Neural progenitor cell (in vitro differentiated cells): ENCODE results near the gene RBFOX2. TPM values are rescaled to one million over a fixed set of nuclear protein-coding genes. Genes with fewer than 3 reads are reported as not detected.

Experiments used
- DNase-seq: peaks from one replicate; pipeline ENCODE4 v3.0.0-alpha.2; 2016; ENCODE audit warnings: low spot score
- H2AFZ ChIP-seq: fragments of 200-600 bp; sonication (generic); replicated peaks from 2 replicates; pipeline ENCODE4 v1.6.1; 2016; ENCODE audit warnings: antibody characterized with exemption
- H3F3A ChIP-seq: fragments of 200-600 bp; sonication (generic); 2 replicates; pipeline ENCODE4 v1.6.1; 2016; ENCODE audit warnings: antibody characterized with exemption, low read depth
- H3K27ac ChIP-seq: fragments of 200-600 bp; sonication (generic); 2 replicates; pipeline ENCODE4 v1.5.1; 2016; ENCODE audit warnings: mild to moderate bottlenecking
- H3K27me3 ChIP-seq: fragments of 200-600 bp; sonication (generic); 2 replicates; pipeline ENCODE4 v1.6.1; 2016; ENCODE audit warnings: mild to moderate bottlenecking, moderate library complexity
- H3K36me3 ChIP-seq: fragments of 200-600 bp; sonication (generic); 2 replicates; pipeline ENCODE4 v1.5.1; 2016
- H3K4me1 ChIP-seq: fragments of 200-600 bp; sonication (generic); 2 replicates; pipeline ENCODE4 v1.6.1; 2016; ENCODE audit warnings: mixed run types
- H3K4me2 ChIP-seq: fragments of 200-600 bp; sonication (generic); 2 replicates; pipeline ENCODE4 v1.6.1; 2016
- H3K4me3 ChIP-seq: fragments of 200-600 bp; sonication (generic); 2 replicates; pipeline ENCODE4 v1.5.1; 2016
- H3K79me2 ChIP-seq: fragments of 200-600 bp; sonication (generic); 2 replicates; pipeline ENCODE4 v1.6.1; 2016; ENCODE audit warnings: low read depth
- H3K9ac ChIP-seq: fragments of 200-600 bp; sonication (generic); 2 replicates; pipeline ENCODE4 v1.6.1; 2016
- H3K9me3 ChIP-seq: fragments of 200-600 bp; sonication (generic); 2 replicates; pipeline ENCODE4 v1.5.1; 2016; ENCODE audit warnings: low read depth
- H4K20me1 ChIP-seq: fragments of 200-600 bp; sonication (generic); 2 replicates; pipeline ENCODE4 v1.6.1; 2016; ENCODE audit warnings: low read depth
- H3K27ac Mint-ChIP-seq: 3 replicates; pipeline ENCODE4 v1.8.0; 2021; ENCODE audit warnings: mixed read lengths
- H3K27me3 Mint-ChIP-seq: 2 replicates; pipeline ENCODE4 v1.8.0; 2022; ENCODE audit warnings: low read depth, mild to moderate bottlenecking, inconsistent platforms, moderate library complexity, mixed read lengths; ENCODE audit not compliant: insufficient read depth
- H3K36me3 Mint-ChIP-seq: 3 replicates; pipeline ENCODE4 v1.8.0; 2021; ENCODE audit warnings: mixed read lengths
- H3K4me1 Mint-ChIP-seq: 3 replicates; pipeline ENCODE4 v1.8.0; 2021; ENCODE audit warnings: mixed read lengths
- H3K4me3 Mint-ChIP-seq: 3 replicates; pipeline ENCODE4 v1.8.0; 2021; ENCODE audit warnings: mild to moderate bottlenecking, moderate library complexity, mixed read lengths
- H3K9me3 Mint-ChIP-seq: 3 replicates; pipeline ENCODE4 v1.8.0; 2020; ENCODE audit warnings: mixed read lengths
- EZH2 ChIP-seq: fragments of 200-600 bp; sonication (generic); IDR thresholded peaks from 2 replicates; pipeline ENCODE4 v1.6.1; 2017; ENCODE audit warnings: antibody characterized with exemption, mild to moderate bottlenecking, moderate library complexity
- EZH2phosphoT487 ChIP-seq: fragments of 200-600 bp; sonication (generic); IDR thresholded peaks from 2 replicates; pipeline ENCODE4 v1.6.1; 2017; ENCODE audit warnings: antibody characterized with exemption
- total RNA-seq: library from RNA; depleted of rRNA; stranded (reverse); fragments of >200 nt; gene quantifications from 2 replicates; pipeline ENCODE4 v1.2.3, GENCODE V29; 2015; ENCODE audit warnings: low replicate concordance
- TF ChIP-seq, protein P1 (sequence below): fragments of 200-600 bp; sonication (generic); IDR thresholded peaks from 2 replicates; pipeline ENCODE4 v1.5.1; 2017; ENCODE audit warnings: antibody characterized with exemption, mild to moderate bottlenecking

The RBFOX2 gene
- total RNA-seq, 1 donor from 2014 or later, result 163 TPM

DNA sequence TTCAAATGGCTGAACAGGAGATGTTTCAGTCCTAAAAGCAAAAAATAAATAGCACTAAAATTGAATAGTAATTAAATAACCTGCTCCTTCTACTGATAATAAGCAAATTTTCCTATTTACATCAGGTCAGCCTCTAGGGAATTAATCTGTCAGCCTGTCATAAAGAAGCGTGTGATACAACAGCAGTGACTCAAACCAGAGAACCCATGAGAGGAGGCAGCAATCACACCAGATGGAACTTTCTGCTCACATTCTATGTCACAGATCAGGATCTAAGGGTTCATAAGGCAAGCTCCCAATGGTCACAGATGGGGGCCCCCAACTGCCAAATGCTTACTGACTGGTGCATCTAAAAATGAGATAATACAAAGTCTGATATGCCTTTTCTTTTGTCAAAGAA is 41.1 kb downstream of the RBFOX2 start:
- Histone ChIP-seq H3K36me3 (no peaks in the 10 kb centered on the region), H3K9ac (no peak overlapping the region), H3K9me3 (no peaks in the 10 kb centered on the region), H4K20me1 (peaks cover 87% of the 10 kb centered on the region), H3K79me2 (peaks cover 97% of the 10 kb centered on the region), H3K27me3 (no peaks in the 10 kb centered on the region), H2AFZ (no peak overlapping the region), H3K4me2 (no peak overlapping the region), H3K4me3 (no peak overlapping the region), H3K4me1 (peaks cover 39% of the 10 kb centered on the region), H3K27ac (no peak overlapping the region), H3F3A (peaks cover 13% of the 10 kb centered on the region)
- H3K36me3 Mint-ChIP-seq, result peaks cover 12% of the 10 kb centered on the region
- no peak overlapping the region for H3K27ac Mint-ChIP-seq
- H3K27me3 Mint-ChIP-seq, result no peaks in the 10 kb centered on the region
- TF ChIP-seq EZH2phosphoT487 (no peak), EZH2 (no peak)
- TF ChIP-seq, protein P1, sequence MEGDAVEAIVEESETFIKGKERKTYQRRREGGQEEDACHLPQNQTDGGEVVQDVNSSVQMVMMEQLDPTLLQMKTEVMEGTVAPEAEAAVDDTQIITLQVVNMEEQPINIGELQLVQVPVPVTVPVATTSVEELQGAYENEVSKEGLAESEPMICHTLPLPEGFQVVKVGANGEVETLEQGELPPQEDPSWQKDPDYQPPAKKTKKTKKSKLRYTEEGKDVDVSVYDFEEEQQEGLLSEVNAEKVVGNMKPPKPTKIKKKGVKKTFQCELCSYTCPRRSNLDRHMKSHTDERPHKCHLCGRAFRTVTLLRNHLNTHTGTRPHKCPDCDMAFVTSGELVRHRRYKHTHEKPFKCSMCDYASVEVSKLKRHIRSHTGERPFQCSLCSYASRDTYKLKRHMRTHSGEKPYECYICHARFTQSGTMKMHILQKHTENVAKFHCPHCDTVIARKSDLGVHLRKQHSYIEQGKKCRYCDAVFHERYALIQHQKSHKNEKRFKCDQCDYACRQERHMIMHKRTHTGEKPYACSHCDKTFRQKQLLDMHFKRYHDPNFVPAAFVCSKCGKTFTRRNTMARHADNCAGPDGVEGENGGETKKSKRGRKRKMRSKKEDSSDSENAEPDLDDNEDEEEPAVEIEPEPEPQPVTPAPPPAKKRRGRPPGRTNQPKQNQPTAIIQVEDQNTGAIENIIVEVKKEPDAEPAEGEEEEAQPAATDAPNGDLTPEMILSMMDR, result no peak
- H3K4me3 Mint-ChIP-seq, result no peak overlapping the region
- H3K9me3 Mint-ChIP-seq, result peaks cover under 1% of the 10 kb centered on the region
- DNase-seq, result no peak
- H3K4me1 Mint-ChIP-seq, result peaks cover 37% of the 10 kb centered on the region

DNA sequence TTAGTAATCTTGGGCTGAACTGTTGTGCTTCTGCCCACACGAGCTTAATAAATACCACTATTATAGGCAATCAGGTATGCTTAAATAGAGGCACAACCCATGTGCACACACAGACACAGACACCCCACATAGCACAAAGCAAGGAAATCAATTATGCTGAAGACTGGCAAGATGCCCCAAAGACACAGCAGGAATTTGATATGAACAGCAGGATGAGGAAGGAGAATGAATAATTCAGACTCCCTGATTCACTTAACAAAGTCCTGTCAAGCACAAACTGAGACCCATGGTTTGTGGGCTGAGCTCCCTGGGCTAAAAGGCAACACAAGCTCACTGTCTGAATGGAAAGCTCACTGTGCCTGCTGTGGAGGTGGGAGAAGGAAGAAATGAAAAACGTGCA is 42.5 kb downstream of the RBFOX2 start:
- H3K79me2 ChIP-seq, result peaks cover 97% of the 10 kb centered on the region
- Mint-ChIP-seq H3K4me3 (no peak overlapping the region), H3K27ac (peak overlapping the region; percentile 55), H3K36me3 (peaks cover 14% of the 10 kb centered on the region), H3K9me3 (peaks cover 2% of the 10 kb centered on the region), H3K27me3 (peaks cover 3% of the 10 kb centered on the region), H3K4me1 (peaks cover 45% of the 10 kb centered on the region)
- H4K20me1 ChIP-seq, result peaks cover 94% of the 10 kb centered on the region
- H3K9me3 ChIP-seq, result no peaks in the 10 kb centered on the region
- peak; percentile 29 for DNase-seq
- H3K4me3 ChIP-seq, result no peak overlapping the region
- H3K36me3 ChIP-seq, result no peaks in the 10 kb centered on the region
- TF ChIP-seq EZH2 (no peak), EZH2phosphoT487 (no peak)
- TF ChIP-seq, protein P1, result no peak
- H3F3A ChIP-seq, result peaks cover 21% of the 10 kb centered on the region
- no peaks in the 10 kb centered on the region for H3K27me3 ChIP-seq
- no peak overlapping the region for H3K9ac ChIP-seq
- peak overlapping the region; percentile 23 for H3K4me2 ChIP-seq
- no peak overlapping the region for H3K27ac ChIP-seq
- no peak overlapping the region for H2AFZ ChIP-seq
- H3K4me1 ChIP-seq, result peaks cover 49% of the 10 kb centered on the region

DNA sequence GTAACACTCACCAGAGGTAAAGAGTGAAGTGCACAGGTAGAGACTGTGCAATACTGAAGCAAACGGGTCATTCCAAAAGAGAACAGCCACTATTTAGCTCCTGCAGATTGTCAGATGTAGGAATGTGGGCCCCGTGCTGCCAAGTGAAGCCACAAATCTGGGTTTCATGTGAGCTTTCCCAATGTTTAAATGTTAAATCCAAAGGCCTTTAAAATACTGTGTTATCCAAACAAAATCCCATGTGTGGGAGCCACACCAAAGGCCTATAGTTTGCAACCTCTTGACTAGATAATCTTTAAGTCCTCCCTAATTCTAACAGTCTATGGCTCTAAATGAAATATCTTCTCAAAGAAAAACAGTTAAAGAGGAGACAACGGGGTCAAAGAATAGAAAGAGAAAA is 43.3 kb downstream of the RBFOX2 start:
- Histone ChIP-seq H3K9ac (no peak overlapping the region), H3F3A (peaks cover 21% of the 10 kb centered on the region), H3K9me3 (no peaks in the 10 kb centered on the region), H3K79me2 (peaks cover 97% of the 10 kb centered on the region), H3K27me3 (no peaks in the 10 kb centered on the region), H2AFZ (no peak overlapping the region), H3K36me3 (no peaks in the 10 kb centered on the region), H3K4me1 (peaks cover 45% of the 10 kb centered on the region), H4K20me1 (peaks cover 87% of the 10 kb centered on the region), H3K4me3 (no peak overlapping the region), H3K4me2 (no peak overlapping the region), H3K27ac (no peak overlapping the region)
- TF ChIP-seq, protein P1, result no peak
- no peak for TF ChIP-seq EZH2
- TF ChIP-seq EZH2phosphoT487, result no peak
- peaks cover 2% of the 10 kb centered on the region for H3K9me3 Mint-ChIP-seq
- peaks cover 19% of the 10 kb centered on the region for H3K36me3 Mint-ChIP-seq
- H3K4me1 Mint-ChIP-seq, result peaks cover 45% of the 10 kb centered on the region
- peak overlapping the region; percentile 43 for H3K27ac Mint-ChIP-seq
- peaks cover 3% of the 10 kb centered on the region for H3K27me3 Mint-ChIP-seq
- DNase-seq, result no peak
- H3K4me3 Mint-ChIP-seq, result no peak overlapping the region
